HEK293 (cell line): ENCODE data around the gene COPG1.

ENCODE experiments used
- CTCF ChIA-PET: fragments of 350-600 bp; formaldehyde crosslinking; extraction: SDS; loops from one replicate; lab custom pipeline; 2021; ENCODE audit warnings: antibody characterized with exemption; lab: Yijun Ruan, JAX
- POLR2A ChIA-PET: fragments of 300-600 bp; formaldehyde crosslinking; extraction: SDS; loops from one replicate; lab custom pipeline; 2020; ENCODE audit warnings: antibody characterized with exemption, inconsistent platforms; lab: Yijun Ruan, JAX
- H3K27ac ChIP-seq: fragments of 200-500 bp; sonication (Bioruptor generic); 2 replicates; pipeline ENCODE4 v1.5.1; 2014; ENCODE audit warnings: low read depth, low read length, control low read depth, inconsistent platforms; ENCODE audit errors: extremely low read depth
- H3K36me3 ChIP-seq, 2 experiments: fragments of 200-500 bp in 1 of 2; sonication (Bioruptor generic) in 1 of 2; 1 replicate in 1 of 2; 2 replicates in 1 of 2; pipeline ENCODE4 v1.5.1; 2014 to 2017; ENCODE audit warnings: inconsistent platforms in 2 of 2, low read length in 2 of 2; ENCODE audit not compliant: control insufficient read depth in 2 of 2, insufficient read depth in 1 of 2
- H3K4me1 ChIP-seq: fragments of 200-500 bp; sonication (Bioruptor generic); 2 replicates; pipeline ENCODE4 v1.5.1; 2014; ENCODE audit warnings: mild to moderate bottlenecking, low read length, inconsistent platforms; ENCODE audit not compliant: control insufficient read depth, insufficient read depth
- H3K4me3 ChIP-seq: 2 replicates; pipeline ENCODE4 v1.5.1; 2011; ENCODE audit warnings: low read depth, mild to moderate bottlenecking, control low read depth, low read length, moderate library complexity
- H3K9me3 ChIP-seq: fragments of 200-500 bp; sonication (Bioruptor generic); 2 replicates; pipeline ENCODE4 v1.5.1; 2014; ENCODE audit warnings: low read depth, low read length, inconsistent platforms; ENCODE audit not compliant: control insufficient read depth, insufficient read depth
- HOXD13 ChIP-seq: sonication (generic); formaldehyde crosslinking; IDR thresholded peaks from 2 replicates; pipeline ENCODE4 v1.8.0; 2022; ENCODE audit warnings: missing genetic modification reagents, borderline replicate concordance
- KLF1 ChIP-seq: fragments of 450-650 bp; formaldehyde crosslinking; IDR thresholded peaks from 2 replicates; pipeline ENCODE4 v1.5.1; 2016; ENCODE audit warnings: missing biosample characterization, missing genetic modification characterization
- PBX3 ChIP-seq: sonication (generic); formaldehyde crosslinking; IDR thresholded peaks from 2 replicates; pipeline ENCODE4 v1.8.1; 2022; ENCODE audit warnings: mild to moderate bottlenecking, moderate library complexity, missing genetic modification reagents
- SALL2 ChIP-seq: fragments of 450-650 bp; formaldehyde crosslinking; IDR thresholded peaks from 2 replicates; pipeline ENCODE4 v1.5.0; 2017; ENCODE audit warnings: missing biosample characterization, mild to moderate bottlenecking, missing genetic modification characterization, borderline replicate concordance
- ZBTB17 ChIP-seq: fragments of 450-650 bp; formaldehyde crosslinking; IDR thresholded peaks from 2 replicates; pipeline ENCODE4 v1.5.1; 2016; ENCODE audit warnings: missing biosample characterization, missing genetic modification characterization
- ZNF114 ChIP-seq: fragments of 450-650 bp; formaldehyde crosslinking; IDR thresholded peaks from 2 replicates; pipeline ENCODE4 v1.5.0; 2017; ENCODE audit warnings: missing biosample characterization, missing genetic modification characterization
- ZNF132 ChIP-seq: fragments of 450-650 bp; formaldehyde crosslinking; IDR thresholded peaks from 2 replicates; pipeline ENCODE4 v1.5.1; 2017; ENCODE audit warnings: missing biosample characterization, missing genetic modification characterization, borderline replicate concordance
- ZNF155 ChIP-seq: fragments of 450-650 bp; formaldehyde crosslinking; IDR thresholded peaks from 2 replicates; pipeline ENCODE4 v1.5.1; 2016; ENCODE audit warnings: missing biosample characterization, missing genetic modification characterization
- ZNF23 ChIP-seq: fragments of 450-650 bp; formaldehyde crosslinking; IDR thresholded peaks from 2 replicates; pipeline ENCODE4 v1.5.1; 2016; ENCODE audit warnings: missing biosample characterization, missing genetic modification characterization, borderline replicate concordance
- ZNF280D ChIP-seq: fragments of 450-650 bp; formaldehyde crosslinking; IDR thresholded peaks from 2 replicates; pipeline ENCODE4 v1.5.1; 2016; ENCODE audit warnings: missing biosample characterization, missing genetic modification characterization
- ZNF391 ChIP-seq: fragments of 450-650 bp; formaldehyde crosslinking; IDR thresholded peaks from 2 replicates; pipeline ENCODE4 v1.5.1; 2016; ENCODE audit warnings: low read depth, missing biosample characterization, missing genetic modification characterization, borderline replicate concordance
- ZNF48 ChIP-seq: fragments of 450-650 bp; formaldehyde crosslinking; IDR thresholded peaks from 2 replicates; pipeline ENCODE4 v1.5.1; 2016; ENCODE audit warnings: missing biosample characterization, missing genetic modification characterization
- ZNF571 ChIP-seq: fragments of 450-650 bp; formaldehyde crosslinking; IDR thresholded peaks from 2 replicates; pipeline ENCODE4 v1.5.0; 2017; ENCODE audit warnings: missing biosample characterization, missing genetic modification characterization
- ZNF610 ChIP-seq: fragments of 450-650 bp; formaldehyde crosslinking; IDR thresholded peaks from 2 replicates; pipeline ENCODE4 v1.5.1; 2016; ENCODE audit warnings: missing biosample characterization, missing genetic modification characterization, borderline replicate concordance
- ZNF658 ChIP-seq: fragments of 450-650 bp; formaldehyde crosslinking; IDR thresholded peaks from 2 replicates; pipeline ENCODE4; 2016; ENCODE audit warnings: missing biosample characterization, missing genetic modification characterization
- ZNF701 ChIP-seq: fragments of 450-650 bp; formaldehyde crosslinking; IDR thresholded peaks from 2 replicates; pipeline ENCODE4 v1.5.1; 2016; ENCODE audit warnings: missing biosample characterization, missing genetic modification characterization
- ZNF76 ChIP-seq: fragments of 450-650 bp; formaldehyde crosslinking; IDR thresholded peaks from 2 replicates; pipeline ENCODE4; 2016; ENCODE audit warnings: low read depth, missing biosample characterization, missing genetic modification characterization, borderline replicate concordance
- ZNF768 ChIP-seq: fragments of 450-650 bp; formaldehyde crosslinking; IDR thresholded peaks from 2 replicates; pipeline ENCODE4 v1.5.1; 2018; ENCODE audit warnings: missing biosample characterization, mild to moderate bottlenecking, missing genetic modification characterization
- ZNF777 ChIP-seq: fragments of 450-650 bp; formaldehyde crosslinking; IDR thresholded peaks from 2 replicates; pipeline ENCODE4 v1.5.1; 2017; ENCODE audit warnings: missing biosample characterization, missing genetic modification characterization, borderline replicate concordance
- ZNF830 ChIP-seq: fragments of 450-650 bp; IDR thresholded peaks from 2 replicates; pipeline ENCODE4 v1.5.0; 2018; ENCODE audit warnings: missing biosample characterization, missing genetic modification characterization, low read depth, mild to moderate bottlenecking, moderate library complexity
- ZNF843 ChIP-seq: fragments of 450-650 bp; formaldehyde crosslinking; IDR thresholded peaks from 2 replicates; pipeline ENCODE4 v1.5.1; 2016; ENCODE audit warnings: missing biosample characterization, missing genetic modification characterization

The COPG1 gene

GRCh38 chr3:129256270-129256669 is 6.9 kb downstream of the COPG1 start (continued):
- TF ChIP-seq PBX3 = no peak

- CTCF ChIA-PET = no interaction called here
- Histone ChIP-seq H3K4me1 (no peaks in the 10 kb centered on the region), H3K4me3 (no peak overlapping the region), H3K27ac (no peak overlapping the region), H3K36me3 (peaks cover 0 to 93% of the 10 kb centered on the region in 2 experiments; a peak in 2 of 3 replicates), H3K9me3 (no peaks in the 10 kb centered on the region)
- no peak for TF ChIP-seq ZNF843 (tag by site-specific recombination)
- no peak for TF ChIP-seq ZNF768
- TF ChIP-seq ZNF391 (tag by site-specific recombination) = no peak
- TF ChIP-seq ZBTB17 (tag by site-specific recombination) = no peak
- no peak for TF ChIP-seq ZNF114 (tag by site-specific recombination)
- TF ChIP-seq ZNF23 = no peak
- TF ChIP-seq ZNF76 (tag by site-specific recombination) = no peak
- no peak for TF ChIP-seq ZNF658 (tag by site-specific recombination)
- TF ChIP-seq ZNF610 (tag by site-specific recombination) = no peak
- no peak for TF ChIP-seq ZNF280D (tag by site-specific recombination)
- TF ChIP-seq SALL2 (tag by site-specific recombination) = no peak
- TF ChIP-seq ZNF48 (tag by site-specific recombination) = no peak
- TF ChIP-seq ZNF701 (tag by site-specific recombination) = no peak
- TF ChIP-seq ZNF777 = no peak
- no peak for TF ChIP-seq HOXD13 (CRISPR knock-in tag)
- no peak for TF ChIP-seq ZNF571 (tag by site-specific recombination)
- no peak for TF ChIP-seq ZNF830
- no peak for TF ChIP-seq ZNF155 (tag by site-specific recombination)
- TF ChIP-seq KLF1 = no peak
- no peak for TF ChIP-seq ZNF132 (tag by site-specific recombination)
- POLR2A ChIA-PET = no interaction called here
These were observed 8.2 kb downstream of the COPG1 start for GRCh38 chr3:129257609-129258008.
